OCI-LY3 (cell line): ENCODE results near the gene GSN.

Source experiments
- H2AFZ ChIP-seq: fragments of 200-600, 300-600 bp; shearing (Covaris generic); 2 replicates; pipeline ENCODE4 v1.6.0; 2014; ENCODE audit warnings: antibody characterized with exemption, low read depth, low read length
- H3K27ac ChIP-seq: fragments of 200-600, 300-600 bp; sonication (generic); 2 replicates; pipeline ENCODE4 v1.5.1; 2014; ENCODE audit warnings: mild to moderate bottlenecking, low read length, moderate library complexity, mixed read lengths
- H3K27me3 ChIP-seq: fragments of 200-600, 300-600 bp; sonication (generic); 2 replicates; pipeline ENCODE4 v1.6.1; 2014; ENCODE audit warnings: low read depth, low read length, mixed read lengths
- H3K36me3 ChIP-seq: fragments of 200-600, 300-600 bp; sonication (generic); replicated peaks from 2 replicates; pipeline ENCODE3; 2014; ENCODE audit warnings: low read depth, low read length, mixed read lengths
- H3K4me1 ChIP-seq: fragments of 300-600, 200-600 bp; sonication (generic); 2 replicates; pipeline ENCODE4 v1.6.1; 2014; ENCODE audit warnings: low read length, mixed read lengths
- H3K4me2 ChIP-seq: fragments of 200-600, 300-600 bp; sonication (generic); 2 replicates; pipeline ENCODE4 v1.6.1; 2014; ENCODE audit warnings: low read length, mixed read lengths
- H3K4me3 ChIP-seq: fragments of 300-600, 200-600 bp; sonication (generic); 2 replicates; pipeline ENCODE4 v1.5.1; 2014; ENCODE audit warnings: antibody characterized with exemption, mild to moderate bottlenecking, low read length, moderate library complexity
- H3K79me2 ChIP-seq: fragments of 300-600, 200-600 bp; shearing (Covaris generic); 2 replicates; pipeline ENCODE4 v1.6.1; 2014; ENCODE audit warnings: mild to moderate bottlenecking, low read length, mixed read lengths
- H3K9ac ChIP-seq: fragments of 300-600, 200-600 bp; shearing (Covaris generic); 2 replicates; pipeline ENCODE4 v1.6.0; 2014; ENCODE audit warnings: mild to moderate bottlenecking, low read length, moderate library complexity
- H3K9me3 ChIP-seq: fragments of 200-600, 300-600 bp; shearing (Covaris generic); 2 replicates; pipeline ENCODE4 v1.6.1; 2014; ENCODE audit warnings: low read length, mixed read lengths; ENCODE audit not compliant: insufficient read depth
- H4K20me1 ChIP-seq: fragments of 200-600, 300-600 bp; sonication (generic); 2 replicates; pipeline ENCODE4 v1.6.1; 2016; ENCODE audit warnings: low read length, mixed read lengths; ENCODE audit not compliant: insufficient read depth
- CTCF ChIP-seq: fragments of 200-600, 300-600 bp; sonication (generic); IDR thresholded peaks from 2 replicates; pipeline ENCODE4 v1.5.1; 2014; ENCODE audit warnings: antibody characterized with exemption, low read length, low read depth
- EZH2phosphoT487 ChIP-seq: fragments of 200-600 bp; shearing (Covaris generic); IDR thresholded peaks from 2 replicates; pipeline ENCODE4 v1.6.1; 2018; ENCODE audit warnings: antibody characterized with exemption, mixed run types, low read depth

Gene GSN

DNA sequence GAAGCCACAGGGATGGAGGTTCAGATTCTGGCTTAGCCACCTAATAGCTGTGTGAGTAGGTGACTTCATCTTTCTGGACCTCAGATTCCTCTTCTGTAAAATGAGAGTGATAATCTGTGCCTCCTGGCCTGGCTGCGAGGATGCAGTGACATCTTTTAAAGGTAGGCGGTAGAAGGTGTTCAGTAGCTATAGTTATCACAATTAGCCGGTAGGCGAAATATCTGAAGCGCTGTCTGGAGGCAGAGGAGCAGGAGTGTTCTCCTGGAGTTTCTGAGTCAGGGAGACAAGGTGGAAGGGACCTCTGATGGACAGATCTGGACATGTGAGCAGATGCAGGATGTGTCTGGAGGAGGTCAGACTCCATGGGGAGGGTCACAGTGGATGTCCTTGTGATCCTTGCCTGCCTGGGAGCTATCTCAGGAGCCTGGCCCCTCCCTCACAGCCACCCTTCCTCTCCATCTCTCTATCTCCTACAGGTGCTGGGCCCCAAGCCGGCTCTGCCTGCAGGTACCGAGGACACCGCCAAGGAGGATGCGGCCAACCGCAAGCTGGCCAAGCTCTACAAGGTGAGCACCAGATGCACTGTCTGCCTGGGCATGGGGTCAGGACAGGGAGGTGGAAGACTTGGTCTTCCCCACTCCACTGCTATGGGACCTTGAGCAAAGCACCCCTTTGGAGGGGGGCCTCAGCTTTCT, 45.6 kb downstream of the GSN start:
- Histone ChIP-seq H4K20me1 (no peaks in the 10 kb centered on the region), H3K27me3 (no peaks in the 10 kb centered on the region), H3K36me3 (no peaks in the 10 kb centered on the region), H3K79me2 (no peaks in the 10 kb centered on the region), H2AFZ (no peak overlapping the region), H3K27ac (no peak overlapping the region), H3K4me1 (no peaks in the 10 kb centered on the region), H3K4me3 (no peak overlapping the region), H3K4me2 (no peak overlapping the region), H3K9me3 (no peaks in the 10 kb centered on the region), H3K9ac (no peak overlapping the region)
- TF ChIP-seq CTCF, result no peak
- no peak for TF ChIP-seq EZH2phosphoT487

DNA sequence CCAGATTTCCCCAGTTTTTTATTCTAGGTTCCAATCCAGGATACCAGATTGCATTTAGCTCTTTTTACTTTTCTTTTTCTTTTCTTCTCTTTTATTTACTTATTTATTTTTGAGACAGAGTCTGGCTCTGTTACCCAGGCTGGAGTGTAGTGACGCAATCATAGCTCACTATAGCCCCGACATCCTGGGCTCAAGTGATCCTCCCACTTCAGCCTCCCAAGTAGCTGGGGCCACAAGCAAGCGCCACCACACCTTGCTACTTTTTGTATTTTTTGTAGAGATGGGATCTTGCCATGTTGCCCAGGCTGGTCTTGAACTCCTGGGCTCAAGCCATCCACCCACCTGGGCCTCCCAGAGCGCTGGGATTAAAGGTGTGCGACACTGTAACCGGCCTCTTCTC, 48.4 kb downstream of the GSN start:
- Histone ChIP-seq H3K36me3 (no peaks in the 10 kb centered on the region), H3K27ac (no peak overlapping the region), H3K9ac (no peak overlapping the region), H3K27me3 (no peaks in the 10 kb centered on the region), H3K79me2 (no peaks in the 10 kb centered on the region), H3K9me3 (no peaks in the 10 kb centered on the region), H4K20me1 (no peaks in the 10 kb centered on the region), H2AFZ (no peak overlapping the region), H3K4me3 (no peak overlapping the region), H3K4me1 (no peaks in the 10 kb centered on the region), H3K4me2 (no peak overlapping the region)
- TF ChIP-seq EZH2phosphoT487 (no peak), CTCF (no peak)

DNA sequence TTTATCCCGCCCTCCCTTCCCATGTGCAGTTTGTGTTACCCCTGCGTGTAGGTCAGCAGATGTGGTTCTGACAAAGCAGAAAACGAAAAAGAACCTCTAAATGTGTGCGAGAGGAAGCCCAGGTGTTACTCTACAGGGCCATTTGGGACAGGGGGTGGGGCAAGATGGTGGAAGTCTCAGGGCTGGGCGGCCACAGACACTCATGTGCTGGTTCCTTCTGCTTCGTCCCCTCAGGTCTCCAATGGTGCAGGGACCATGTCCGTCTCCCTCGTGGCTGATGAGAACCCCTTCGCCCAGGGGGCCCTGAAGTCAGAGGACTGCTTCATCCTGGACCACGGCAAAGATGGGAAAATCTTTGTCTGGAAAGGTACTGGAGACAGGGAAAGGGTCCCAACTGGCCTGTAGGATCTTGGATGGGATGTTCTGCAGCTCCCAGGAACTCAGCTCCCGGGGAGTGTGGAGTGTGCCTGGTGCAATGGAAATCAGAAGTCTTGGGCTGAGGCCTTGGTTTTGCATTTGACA, 49.0 kb downstream of the GSN start:
- H3K4me3 ChIP-seq, result no peak overlapping the region
- H4K20me1 ChIP-seq, result no peaks in the 10 kb centered on the region
- no peaks in the 10 kb centered on the region for H3K27me3 ChIP-seq
- H3K79me2 ChIP-seq, result no peaks in the 10 kb centered on the region
- no peak overlapping the region for H3K9ac ChIP-seq
- no peak overlapping the region for H3K4me2 ChIP-seq
- H2AFZ ChIP-seq, result no peak overlapping the region
- H3K27ac ChIP-seq, result no peak overlapping the region
- H3K9me3 ChIP-seq, result no peaks in the 10 kb centered on the region
- no peak for TF ChIP-seq EZH2phosphoT487
- no peak for TF ChIP-seq CTCF
- H3K4me1 ChIP-seq, result no peaks in the 10 kb centered on the region
- H3K36me3 ChIP-seq, result no peaks in the 10 kb centered on the region

DNA sequence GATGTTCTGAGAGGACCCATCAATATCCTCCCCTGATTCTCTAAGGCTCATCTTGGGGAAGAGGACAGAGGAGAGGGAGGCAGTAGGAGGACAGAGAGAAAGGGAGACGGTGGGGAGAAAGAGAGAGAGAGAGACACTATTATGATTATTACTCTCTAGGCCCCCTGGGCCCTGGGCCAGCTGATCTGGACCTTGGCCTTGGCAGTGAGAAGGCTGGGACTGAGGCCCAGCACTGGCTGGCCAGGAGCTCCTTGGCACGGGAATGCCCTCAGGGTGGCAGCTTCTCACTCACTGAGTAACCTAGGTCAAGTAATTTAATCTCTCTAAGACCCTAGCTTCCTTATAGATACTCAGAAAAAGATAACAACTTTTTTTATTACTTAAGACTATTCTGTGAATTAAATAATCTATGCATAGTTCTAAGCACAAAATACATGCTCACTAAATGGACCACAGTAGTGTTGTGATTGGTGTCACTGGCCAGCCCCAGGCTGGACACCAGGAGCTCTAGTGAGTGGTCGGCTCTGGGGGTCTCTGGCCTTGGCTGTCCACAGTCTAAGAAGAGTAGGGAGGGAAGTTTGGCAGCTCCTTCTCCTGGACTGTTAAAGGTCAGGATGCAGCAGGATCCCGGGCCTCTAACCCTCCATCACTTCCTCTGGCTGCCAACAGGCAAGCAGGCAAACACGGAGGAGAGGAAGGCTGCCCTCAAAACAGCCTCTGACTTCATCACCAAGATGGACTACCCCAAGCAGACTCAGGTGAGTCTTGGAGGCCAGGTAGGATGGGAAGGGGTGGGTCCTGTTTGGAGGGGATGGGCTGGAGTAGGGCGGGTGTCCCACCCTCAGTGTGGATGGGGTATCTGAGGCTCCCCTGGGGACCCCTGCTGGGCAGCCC, 50.0 kb downstream of the GSN start:
- no peak overlapping the region for H3K4me2 ChIP-seq
- no peaks in the 10 kb centered on the region for H3K9me3 ChIP-seq
- no peaks in the 10 kb centered on the region for H4K20me1 ChIP-seq
- H2AFZ ChIP-seq, result no peak overlapping the region
- no peak overlapping the region for H3K4me3 ChIP-seq
- no peaks in the 10 kb centered on the region for H3K27me3 ChIP-seq
- no peak for TF ChIP-seq CTCF
- no peak for TF ChIP-seq EZH2phosphoT487
- no peaks in the 10 kb centered on the region for H3K36me3 ChIP-seq
- no peak overlapping the region for H3K27ac ChIP-seq
- H3K9ac ChIP-seq, result no peak overlapping the region
- H3K79me2 ChIP-seq, result no peaks in the 10 kb centered on the region
- no peaks in the 10 kb centered on the region for H3K4me1 ChIP-seq
